Aorta (tissue), 5 donors: ENCODE results near the gene GPR4. TPM values are rescaled to one million over a fixed set of nuclear protein-coding genes. Genes with fewer than 3 reads are reported as not detected.

Source experiments
- ATAC-seq: fragments of 200-7000 bp; cut with Tn5 transposase; one replicate; pipeline ENCODE4 v1.9.1; 2022; ENCODE audit warnings: moderate library complexity; ENCODE audit not compliant: low FRiP score
- DNase-seq, 2 donors: peaks; one replicate each; pipeline ENCODE4 v3.0.0-alpha.2; 2020
- H3K27ac ChIP-seq, 2 donors: one replicate each; pipeline ENCODE4 v1.5.1; 2013; ENCODE audit warnings: low read length in 2 of 2, mild to moderate bottlenecking in 2 of 2, moderate library complexity in 2 of 2, control low read depth in 1 of 2, inconsistent platforms in 1 of 2, low read depth in 1 of 2
- H3K27me3 ChIP-seq, 2 donors: one replicate each; pipeline ENCODE4 v1.6.1; 2013; ENCODE audit warnings: control low read depth in 1 of 2, low read length in 1 of 2, mild to moderate bottlenecking in 1 of 2, moderate library complexity in 1 of 2; ENCODE audit not compliant: insufficient read depth in 2 of 2, control insufficient read depth in 1 of 2
- H3K36me3 ChIP-seq, 2 donors: one replicate each; pipeline ENCODE4 v1.6.1; 2013; ENCODE audit warnings: control low read depth in 1 of 2, low read length in 1 of 2, mild to moderate bottlenecking in 1 of 2; ENCODE audit not compliant: insufficient read depth in 2 of 2, control insufficient read depth in 1 of 2
- H3K4me1 ChIP-seq, 2 donors: one replicate each; pipeline ENCODE4 v1.6.1; 2013; ENCODE audit warnings: low read length in 2 of 2, control low read depth in 1 of 2, mild to moderate bottlenecking in 1 of 2, moderate library complexity in 1 of 2; ENCODE audit not compliant: insufficient read depth in 2 of 2, control insufficient read depth in 1 of 2
- H3K4me3 ChIP-seq, 2 donors: one replicate each; pipeline ENCODE4 v1.5.1; 2013; ENCODE audit warnings: low read length in 2 of 2, control low read depth in 1 of 2, mild to moderate bottlenecking in 1 of 2
- H3K9me3 ChIP-seq: one replicate; pipeline ENCODE4 v1.6.1; 2013; ENCODE audit warnings: mild to moderate bottlenecking, low read length; ENCODE audit not compliant: control insufficient read depth
- WGBS, 2 donors: extraction: QIAGEN DNeasy Blood & Tissue Kit; methylation state at CpG; one replicate each; pipeline ENCODE4 v1.1.7; 2013; 5-methylcytosine and 5-hydroxymethylcytosine counted together
- intact Hi-C, 2 donors: fragments of 100-400 bp; cut with DNase I; formaldehyde crosslinking; loops; one replicate each; pipeline versions ENCODE4 v1.14.2 to v1.15.0; 2022
- long read RNA-seq, 2 donors: library from polyadenylated mRNA; unstranded; transcript quantifications; one replicate each; pipeline ENCODE4 v2.0.0, GENCODE V29; 2020 to 2021
- polyA plus RNA-seq, 2 donors: library from polyadenylated mRNA; stranded (reverse); fragments of 200-250 nt; gene quantifications; one replicate each; pipeline ENCODE4 v1.2.3, GENCODE V29; 2013
- total RNA-seq, 2 donors: library from RNA; stranded (reverse); fragmentation: NEBNext Ultra II Directional; extraction: Animal tissue kit (Norgen Biotek cat#: 25700); gene quantifications; one replicate each; pipeline ENCODE4 v1.2.1, GENCODE V29; 2021
- donor health status: healthy with polysubstance abuse.
- donor health status: Bipolar disorder and iron deficiency.
- donor health status: DM: no; HTN: no; CAD: no.
- donor health status: DM: no; HTN: no; CAD: no.
- donor health status: DM: yes; HTN: yes; CAD: no.

GPR4 gene
- total RNA-seq = 10 to 100 TPM; 10.6 to 10.9 TPM
- polyA plus RNA-seq = 1 to 10 TPM in 1 of 2 donors, under 1 TPM in 1; 0.63 to 1.2 TPM
- long read RNA-seq, donor 1, partial matches to known transcripts = 0 of 31 reads
- long read RNA-seq, donor 1, other reads (novel, unspliced or antisense) = 30 of 31 reads
- long read RNA-seq, donor 2, partial matches to known transcripts = 0 of 7 reads
- long read RNA-seq, donor 2, other reads (novel, unspliced or antisense) = 4 of 7 reads

DNA sequence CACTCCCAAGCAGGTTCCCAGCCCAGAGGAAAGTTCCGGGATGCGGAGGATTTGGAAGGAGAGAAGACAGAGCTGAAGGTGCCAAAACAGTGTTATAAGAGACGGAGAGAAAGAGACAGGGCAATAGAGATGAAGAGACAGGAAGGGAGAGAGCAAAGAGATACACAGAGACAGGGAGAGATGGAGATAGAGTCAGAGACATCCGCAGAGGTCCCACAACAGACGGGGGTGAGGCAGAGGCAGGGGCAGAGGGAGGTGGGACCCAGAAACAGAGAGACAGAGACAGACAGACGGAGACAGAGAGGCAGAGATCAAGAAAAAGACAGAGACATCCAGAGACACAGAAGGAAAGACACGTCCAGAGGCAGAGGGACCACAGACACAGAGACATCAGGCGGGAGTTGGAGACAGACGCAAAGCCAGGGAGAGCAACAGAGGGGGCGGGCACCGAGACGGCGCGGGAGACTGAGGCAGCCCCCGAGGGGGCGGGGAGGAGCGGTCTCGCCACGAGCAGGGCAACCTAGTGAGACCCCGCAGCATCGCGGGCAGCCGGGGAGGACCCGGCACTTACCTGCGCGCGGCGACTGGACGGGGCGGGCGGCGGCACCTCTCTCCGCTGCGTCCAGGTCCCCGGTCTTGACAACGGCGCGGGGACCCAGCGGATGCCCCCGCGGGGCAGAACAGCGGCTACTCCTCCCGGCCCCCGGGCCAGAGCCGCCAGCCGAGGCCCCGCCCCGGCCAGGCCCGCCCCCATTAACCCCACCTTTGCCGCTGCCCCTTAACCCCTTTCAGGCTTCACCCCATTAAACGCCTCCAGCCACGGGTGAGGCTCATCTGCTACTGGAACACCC lies at the start of gene GPR4:
Gene GPR4 (minus strand): TSS at position 689 of the 851 bp plus-strand sequence. CDS start 10,346 bp downstream, outside the sequence.
- Histone ChIP-seq H3K27ac (no peak within 1 kb of the TSS), H3K4me1 (no peaks in the 10 kb centered on the region), H3K36me3 (no peaks in the 10 kb centered on the region), H3K4me3 (no peak within 1 kb of the TSS), H3K9me3 (no peaks in the 10 kb centered on the region), H3K27me3 (no peaks in the 10 kb centered on the region)
- ATAC-seq = peak; percentile 49
- WGBS, 2 donors = 1 to 3% methylated on average over 26 to 52 of the region's 52 CpGs
- intact Hi-C loops = no loop called here
- no peak for DNase-seq

DNA sequence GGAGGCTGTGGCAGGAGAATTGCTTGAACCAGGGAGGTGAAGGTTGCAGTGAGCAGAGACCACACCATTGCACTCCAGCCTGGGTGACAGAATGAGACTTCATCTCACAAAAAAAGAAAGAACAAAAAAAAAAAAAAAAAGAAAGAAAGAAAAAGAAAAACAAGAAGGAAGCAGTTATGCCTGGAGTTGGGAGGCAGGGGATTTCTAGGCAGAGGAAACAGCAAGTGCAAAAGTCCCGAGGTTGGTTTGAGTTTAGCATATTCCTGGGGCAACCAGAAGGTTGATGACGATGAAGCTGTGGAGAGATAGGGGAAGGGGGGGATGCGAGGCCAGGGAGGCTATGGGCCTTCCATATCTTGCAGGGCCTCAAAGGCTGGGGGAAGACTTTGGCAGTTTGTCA lies 48.7 kb upstream of the GPR4 start:
- 82 to 85% methylated on average over 3 of the region's 3 CpGs for WGBS, 2 donors
- intact Hi-C loops = no loop called here

DNA sequence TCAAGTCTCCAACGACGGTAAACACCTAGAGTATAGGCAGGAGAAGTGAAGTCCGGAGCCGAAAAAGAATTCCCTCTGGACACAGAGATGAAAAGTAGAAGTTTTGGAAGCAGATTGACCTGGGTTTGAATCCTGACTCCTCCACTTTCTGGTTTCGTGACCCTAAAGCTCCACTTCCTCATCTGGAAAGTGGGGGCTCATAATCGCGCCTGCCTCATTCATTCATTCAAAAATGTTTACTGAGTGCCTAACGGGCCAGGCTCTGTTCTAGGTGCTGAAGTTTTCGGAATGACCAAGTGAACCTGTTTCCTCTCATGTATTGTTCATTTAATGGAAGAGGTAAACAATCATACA lies 44.3 kb upstream of the GPR4 start:
- ATAC-seq (no peak), DNase-seq (no peak)
- H3K9me3 ChIP-seq = no peaks in the 10 kb centered on the region
- no peak overlapping the region for H3K4me3 ChIP-seq
- H3K36me3 ChIP-seq = no peaks in the 10 kb centered on the region
- no peaks in the 10 kb centered on the region for H3K4me1 ChIP-seq
- no peak overlapping the region for H3K27ac ChIP-seq
- H3K27me3 ChIP-seq = no peaks in the 10 kb centered on the region
- intact Hi-C loops = no loop called here
- 13 to 14% methylated on average over 9 of the region's 9 CpGs for WGBS, 2 donors

More for the DNA sequence above, 48.7 kb upstream of the GPR4 start:
- ATAC-seq = no peak
- Histone ChIP-seq H3K27me3 (no peaks in the 10 kb centered on the region), H3K36me3 (no peaks in the 10 kb centered on the region), H3K9me3 (no peaks in the 10 kb centered on the region), H3K27ac (no peak overlapping the region), H3K4me3 (no peak overlapping the region), H3K4me1 (no peaks in the 10 kb centered on the region)
- DNase-seq = no peak

DNA sequence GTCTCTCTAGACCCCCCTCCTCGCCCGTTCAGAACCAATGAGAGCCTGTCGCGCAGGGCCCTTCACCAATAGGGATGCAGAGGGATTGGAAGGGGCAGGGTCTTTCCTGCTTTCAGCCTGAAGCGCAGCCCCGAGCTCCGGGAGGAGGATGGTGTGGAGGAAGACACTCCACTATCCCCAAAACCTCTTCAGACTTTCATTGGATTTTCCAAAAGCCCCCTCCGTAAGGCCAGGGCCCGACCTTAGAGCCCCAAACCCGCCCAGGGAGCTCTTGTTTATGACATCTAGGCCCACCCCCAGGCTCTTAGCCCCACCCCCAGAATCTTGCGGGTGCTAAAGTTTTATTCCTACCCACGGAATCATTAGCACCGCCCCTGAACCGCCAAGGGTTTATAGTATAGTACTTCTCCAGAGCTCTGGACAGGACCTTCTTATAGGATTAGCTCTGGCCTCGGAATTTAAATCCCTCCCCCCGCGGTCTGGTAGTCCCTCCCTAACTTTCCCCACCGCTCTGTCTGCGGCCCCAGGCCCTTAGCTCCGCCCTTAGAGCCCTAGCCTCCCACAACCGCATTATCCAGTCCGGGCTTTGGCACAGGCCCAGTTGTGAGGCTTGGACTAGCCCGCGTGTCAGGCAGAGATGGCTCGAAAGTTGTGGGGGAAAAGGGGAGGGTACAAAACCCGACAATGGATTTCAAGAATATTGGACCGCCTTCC lies 43.8 kb upstream of the GPR4 start:
- Histone ChIP-seq H3K9me3 (no peaks in the 10 kb centered on the region), H3K36me3 (no peaks in the 10 kb centered on the region), H3K27ac (no peak overlapping the region), H3K27me3 (no peaks in the 10 kb centered on the region), H3K4me3 (no peak overlapping the region), H3K4me1 (no peaks in the 10 kb centered on the region)
- intact Hi-C loops = no loop called here
- peak; percentile 58 for ATAC-seq
- peak; percentile 81 to 83 for DNase-seq
- WGBS, 2 donors = 1% methylated on average over 27 of the region's 27 CpGs

DNA sequence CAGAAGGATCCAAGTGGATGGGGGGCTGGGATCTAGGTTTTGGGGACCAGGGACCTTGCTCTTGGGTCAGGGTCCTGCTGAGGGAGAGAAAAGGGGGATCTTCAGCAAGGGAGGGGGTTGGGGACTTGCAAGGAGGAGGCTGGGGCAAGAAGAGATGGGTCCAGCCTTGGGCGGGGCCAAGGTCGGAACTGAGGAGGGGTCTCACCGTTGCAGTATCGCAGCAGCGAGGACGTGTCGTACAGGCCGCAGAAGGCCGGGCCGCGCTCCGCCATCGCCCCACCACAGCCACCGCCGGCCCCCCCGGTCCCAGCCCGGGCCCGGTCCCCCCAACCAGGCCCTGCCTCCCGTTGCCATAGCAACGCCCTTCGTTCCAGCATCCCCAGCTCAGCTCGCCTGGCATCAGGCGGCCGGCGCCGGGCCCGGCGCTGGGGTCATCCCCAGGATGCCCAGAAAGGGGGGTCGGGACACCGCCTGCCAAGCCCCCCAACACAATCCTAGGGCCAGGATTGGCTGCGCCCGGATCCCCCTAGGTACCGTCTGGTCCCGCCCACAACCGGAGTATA lies 43.1 kb upstream of the GPR4 start:
- Histone ChIP-seq H3K27me3 (no peaks in the 10 kb centered on the region), H3K4me3 (no peak overlapping the region), H3K36me3 (no peaks in the 10 kb centered on the region), H3K4me1 (no peaks in the 10 kb centered on the region), H3K27ac (no peak overlapping the region), H3K9me3 (no peaks in the 10 kb centered on the region)
- ATAC-seq (no peak), DNase-seq (no peak)
- intact Hi-C loops = no loop called here
- 8 to 13% methylated on average over 27 to 35 of the region's 35 CpGs for WGBS, 2 donors

DNA sequence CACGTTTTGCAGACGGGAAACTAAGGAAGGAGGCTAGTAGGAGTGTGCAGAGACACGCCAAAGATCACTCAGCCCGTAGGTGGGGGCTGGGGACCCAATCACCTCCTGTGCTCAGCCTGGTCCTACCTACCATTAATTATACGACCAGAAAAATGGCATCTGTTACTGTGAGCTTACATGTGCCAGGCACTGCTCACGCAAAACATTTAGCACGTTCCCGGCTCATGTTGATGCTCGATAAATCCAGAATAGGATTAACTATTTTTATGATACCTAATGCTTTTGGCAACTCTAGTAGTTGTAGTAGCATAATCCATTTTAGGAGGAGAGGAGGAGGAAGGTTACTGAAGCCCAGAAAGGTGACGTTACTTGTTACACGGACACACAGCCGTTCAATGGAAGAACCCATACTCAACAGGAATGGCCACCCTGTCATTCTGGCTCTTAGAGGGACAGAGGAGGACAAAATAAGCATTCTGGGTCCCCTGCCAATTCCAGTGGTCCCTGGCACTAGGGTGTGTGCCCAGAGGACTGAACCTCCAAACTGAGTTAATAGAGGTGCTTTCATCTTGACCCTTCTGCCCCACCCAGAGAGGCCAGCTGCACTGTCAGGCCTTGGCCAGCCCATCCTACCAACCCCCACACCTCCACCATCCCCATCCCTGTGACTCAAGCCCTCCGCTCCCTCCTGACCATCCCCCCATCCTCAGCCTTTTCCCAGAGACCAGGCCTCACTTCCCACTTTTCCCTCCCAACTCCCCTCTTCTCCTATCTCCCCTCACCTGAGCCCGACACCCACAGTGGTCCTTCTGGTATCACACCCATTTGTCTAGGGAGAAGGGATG lies 42.1 kb upstream of the GPR4 start:
- Histone ChIP-seq H3K36me3 (no peaks in the 10 kb centered on the region), H3K27ac (no peak overlapping the region), H3K27me3 (no peaks in the 10 kb centered on the region), H3K4me1 (no peaks in the 10 kb centered on the region), H3K4me3 (no peak overlapping the region), H3K9me3 (no peaks in the 10 kb centered on the region)
- ATAC-seq = no peak
- 66 to 67% methylated on average over 14 of the region's 14 CpGs for WGBS, 2 donors
- no peak for DNase-seq
- intact Hi-C loops = loop anchor here in 1 of 2 donors (1.0 to 5.0 kb wide), 3 partner anchors 37 to 137 kb away; partner anchors contain the start of gene VASP

DNA sequence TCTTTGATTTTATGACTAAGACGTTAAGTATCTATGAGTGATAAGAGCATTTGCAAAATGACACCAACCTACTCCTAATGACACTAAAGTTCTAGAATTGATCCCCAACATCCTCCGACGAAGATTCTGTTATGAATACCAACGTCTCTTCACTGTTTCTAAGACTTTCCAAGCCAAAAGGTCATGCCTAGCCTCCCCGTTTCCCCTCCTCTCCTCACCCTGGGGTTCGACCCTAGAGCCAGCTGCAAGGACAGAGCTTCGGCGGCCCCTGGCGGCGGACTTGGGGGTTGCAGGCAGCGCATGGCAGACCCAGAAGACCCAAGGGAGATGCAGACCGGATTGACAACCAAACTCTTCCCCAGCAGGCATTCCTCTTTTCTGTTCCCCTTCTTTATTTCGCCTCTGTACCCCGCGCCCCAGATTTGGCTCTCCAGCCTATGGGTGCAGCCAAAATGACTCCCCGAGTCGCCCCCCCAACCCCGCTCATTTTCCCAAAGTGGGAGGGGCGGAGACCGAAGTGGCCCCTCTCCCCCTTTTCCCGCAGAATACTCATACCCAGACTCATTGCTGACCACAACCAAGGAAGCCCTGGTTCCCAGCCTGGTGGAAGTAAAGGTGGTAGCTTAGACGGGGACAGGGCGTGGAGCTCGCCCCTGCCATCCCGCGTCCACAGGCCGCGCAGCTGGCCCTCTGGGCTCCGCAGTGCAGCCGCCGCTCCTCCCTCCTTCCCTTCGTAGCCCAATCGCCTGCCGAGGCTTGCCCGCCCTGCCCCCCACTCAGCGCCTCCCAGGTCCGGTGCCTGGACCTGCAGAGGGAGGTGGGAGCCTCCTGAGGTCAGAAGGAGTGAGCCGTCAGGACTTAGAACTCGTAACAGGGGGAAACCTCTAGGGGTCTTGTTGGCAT lies 41.3 kb upstream of the GPR4 start:
- no peaks in the 10 kb centered on the region for H3K27me3 ChIP-seq
- DNase-seq = peak; percentile 90 to 93
- H3K4me1 ChIP-seq = peaks cover 0 to under 1% of the 10 kb centered on the region in 2 donors
- peak; percentile 82 for ATAC-seq
- no peaks in the 10 kb centered on the region for H3K36me3 ChIP-seq
- no peak overlapping the region for H3K4me3 ChIP-seq
- intact Hi-C loops = loop anchor here in 1 of 2 donors (1.0 to 5.0 kb wide), 3 partner anchors 36 to 136 kb away; partner anchors contain the start of gene VASP
- no peaks in the 10 kb centered on the region for H3K9me3 ChIP-seq
- WGBS, 2 donors = 14 to 18% methylated on average over 38 to 39 of the region's 39 CpGs
- H3K27ac ChIP-seq = no peak overlapping the region
